Measurements from ENCODE around the gene MEP1A. TPM values are rescaled to one million over a fixed set of nuclear protein-coding genes. Genes with fewer than 3 reads are reported as not detected.

Gene MEP1A
- polyA plus RNA-seq, 3 donors = not detected

GRCh38 chr6:46776070-46776712 is 17.0 kb upstream of the MEP1A start:
- no peak for DNase-seq (ENCODE audit: low read depth in 3 of 3, low spot score in 2 of 3)

DNA sequence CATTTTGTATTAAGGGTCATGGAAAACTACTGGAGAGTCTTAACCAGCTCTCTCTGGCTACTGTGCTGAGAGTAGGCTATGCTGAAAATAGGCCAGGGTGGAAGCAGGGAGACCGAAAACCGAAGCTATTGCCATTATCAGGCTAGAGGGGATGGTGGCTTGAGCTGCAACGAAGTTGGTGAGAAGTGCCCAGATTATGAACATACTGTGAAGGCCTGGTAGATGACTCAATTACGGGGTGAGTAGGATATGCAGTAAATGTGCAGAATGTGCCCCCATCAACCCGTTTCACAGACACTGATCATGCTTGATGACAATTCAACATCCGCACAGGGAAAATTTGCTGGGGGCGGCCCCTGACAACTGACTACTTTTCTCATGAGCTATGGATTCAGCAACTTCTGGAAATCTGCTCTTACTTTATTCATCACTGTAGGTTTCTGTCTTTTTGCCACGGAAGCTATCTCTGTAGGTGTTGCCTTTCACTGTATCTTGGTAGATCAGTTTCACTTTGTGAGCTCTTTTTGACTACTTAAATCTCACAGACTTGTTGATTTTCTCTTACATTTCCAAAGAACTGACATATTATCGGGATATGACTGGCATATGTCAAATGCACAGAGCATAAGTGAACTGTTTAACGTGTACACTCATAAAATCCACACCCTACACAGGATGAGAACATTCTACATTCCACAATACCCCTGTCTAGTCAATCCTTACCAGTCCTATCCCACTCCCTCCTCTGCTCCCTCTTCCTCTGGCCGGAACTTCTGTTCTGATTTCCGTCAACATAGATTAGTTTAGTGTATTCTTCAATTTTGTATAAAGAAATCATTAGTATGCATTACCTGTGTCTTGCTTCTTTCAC is 15.5 kb upstream of the MEP1A start:
- DNase-seq (ENCODE audit: low read depth in 3 of 3, low spot score in 2 of 3) = no peak

DNA sequence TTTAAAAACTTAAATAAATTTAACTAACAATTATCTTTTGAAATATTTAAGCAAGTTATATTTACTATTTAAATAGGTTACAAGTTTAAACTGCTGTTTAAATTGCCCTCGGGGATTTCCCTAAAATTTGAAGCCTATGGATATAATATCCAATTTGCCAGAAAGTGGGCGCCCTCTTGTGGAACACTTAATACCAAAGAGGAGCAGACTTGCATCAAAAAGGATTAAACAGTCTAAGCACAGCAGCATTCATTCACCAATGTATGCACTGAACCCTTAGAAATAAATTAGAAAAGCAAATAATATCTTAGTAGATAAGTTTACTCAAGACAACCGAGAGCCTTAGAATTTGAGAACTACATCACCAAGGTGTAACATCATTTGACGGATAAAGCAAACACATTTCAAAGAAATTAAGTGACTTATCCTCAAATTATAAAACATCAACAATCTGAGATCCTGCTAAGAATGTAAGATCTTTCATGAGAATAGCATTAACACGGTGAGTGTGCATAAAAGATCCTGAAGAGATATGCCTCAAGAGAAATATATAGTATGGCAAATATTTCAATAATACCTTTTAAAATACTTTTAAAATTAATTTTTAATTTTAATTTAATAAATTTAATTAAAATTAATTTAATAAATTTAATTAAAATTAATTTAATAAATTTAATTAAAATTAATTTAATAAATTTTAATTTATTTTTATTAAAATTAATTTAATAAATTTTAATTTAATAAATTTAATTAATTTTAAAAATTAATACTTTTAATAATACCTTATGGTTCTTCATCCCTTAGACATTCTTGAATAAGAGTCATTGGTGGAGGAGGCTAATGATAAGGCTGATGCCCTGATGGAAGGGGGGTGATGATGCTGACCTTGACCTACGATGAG is 11.5 kb upstream of the MEP1A start:
- peak; percentile 48 to 61 (median 50) for DNase-seq (ENCODE audit: low read depth in 3 of 3, low spot score in 2 of 3)

GRCh38 chr6:46784535-46784934 is 8.7 kb upstream of the MEP1A start:
- no peak for DNase-seq (ENCODE audit: low read depth in 3 of 3, low spot score in 2 of 3)

DNA sequence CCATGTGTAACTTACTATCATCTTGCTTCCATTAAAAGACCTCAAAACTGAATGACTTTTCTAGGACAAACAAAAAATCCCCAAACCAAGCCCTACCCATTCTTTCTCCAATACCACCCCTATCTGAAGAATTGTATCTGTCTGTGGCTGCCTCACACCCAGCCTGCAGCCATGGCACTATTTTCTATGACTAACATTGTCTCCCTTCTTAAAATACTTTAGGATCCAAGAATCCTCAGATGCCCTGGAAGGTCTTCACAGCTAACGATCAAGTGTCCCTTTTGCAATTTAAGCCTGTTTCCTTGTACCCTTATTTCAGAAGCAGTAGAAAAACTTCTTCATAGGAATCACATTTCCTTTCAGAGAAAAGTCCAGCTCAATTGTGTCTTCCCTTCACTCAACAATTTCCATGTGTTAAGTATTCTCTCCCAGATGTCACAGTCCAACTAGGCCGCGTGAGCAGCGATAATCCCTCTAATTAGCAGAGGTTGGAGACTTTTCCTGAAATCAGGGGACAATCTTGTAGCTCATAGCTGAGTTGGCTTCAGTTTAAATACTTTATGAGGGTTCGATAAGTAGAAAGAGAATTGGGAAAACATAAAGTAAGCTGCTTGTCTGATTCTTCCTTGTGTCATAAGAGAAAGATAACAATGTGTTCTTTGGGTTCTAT is 5.2 kb upstream of the MEP1A start:
- no peak for DNase-seq (ENCODE audit: low read depth in 3 of 3, low spot score in 2 of 3)

GRCh38 chr6:46788791-46789190 is 4.4 kb upstream of the MEP1A start:
- no peak for DNase-seq (ENCODE audit: low read depth in 3 of 3, low spot score in 2 of 3)

DNA sequence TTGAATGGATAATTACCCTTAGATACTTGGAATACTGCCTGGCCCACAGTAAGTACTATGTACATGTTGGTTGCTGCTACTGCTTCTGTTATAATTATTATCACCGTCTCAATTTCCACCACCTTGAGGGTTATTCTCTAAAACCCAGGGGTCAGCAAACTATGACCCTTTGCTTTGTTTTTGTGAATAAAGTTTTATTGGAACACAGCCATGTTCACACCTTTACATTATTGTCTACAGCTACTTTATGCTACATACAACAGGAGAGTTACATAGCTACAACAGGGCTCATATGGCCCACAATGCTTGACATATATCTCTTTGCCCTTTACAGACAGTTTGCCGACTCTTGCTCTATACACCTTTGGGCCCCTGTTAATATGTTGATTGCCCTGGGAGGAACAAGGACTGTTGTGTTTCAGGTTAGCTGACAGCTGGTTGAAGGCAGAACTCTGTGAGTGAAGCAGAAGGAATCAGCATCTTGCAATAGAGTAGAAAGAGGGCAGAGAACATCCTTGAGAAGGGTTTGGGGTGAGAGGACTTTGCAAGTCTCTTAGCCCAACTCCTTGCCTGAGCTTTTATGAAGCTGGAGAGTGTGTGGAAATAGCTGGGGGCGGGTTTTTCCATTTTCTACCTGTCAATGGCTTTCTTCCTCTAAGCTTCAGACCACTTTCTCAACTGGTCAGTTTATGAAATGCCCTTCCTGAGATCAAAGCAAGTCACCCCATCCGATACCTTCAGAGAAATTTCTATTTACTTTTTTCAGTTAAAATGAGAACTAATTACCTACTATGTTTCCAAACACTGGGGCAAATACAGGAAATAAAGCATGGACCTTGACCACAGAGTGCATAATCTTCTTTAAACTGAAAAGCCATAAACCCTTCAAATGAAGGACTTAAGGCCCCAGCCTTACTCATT is 3.5 kb upstream of the MEP1A start:
- DNase-seq (ENCODE audit: low read depth in 3 of 3, low spot score in 2 of 3) = no peak

- no peak for DNase-seq (ENCODE audit: low read depth in 3 of 3, low spot score in 2 of 3)
Measured at GRCh38 chr6:46790355-46790874, 2.8 kb upstream of the MEP1A start.

DNA sequence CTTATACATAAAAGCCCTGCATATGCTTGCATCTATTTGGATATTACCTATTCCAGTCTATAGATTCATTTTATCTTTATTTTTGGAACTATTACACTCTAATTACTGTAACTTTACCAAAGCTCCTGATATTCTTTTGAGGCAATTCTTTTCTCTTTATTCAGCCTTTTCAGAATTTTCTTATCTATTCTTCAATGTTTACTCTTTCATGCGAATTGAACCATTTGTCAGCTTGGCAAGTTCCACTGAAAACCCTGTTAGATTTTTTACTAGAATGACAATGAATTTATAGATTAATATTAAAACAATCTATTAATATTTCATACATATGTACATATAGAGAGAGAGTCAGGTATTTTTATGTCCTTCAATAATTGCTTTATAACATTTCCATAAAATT is 554 bp upstream of the MEP1A start:
- DNase-seq (ENCODE audit: low read depth in 3 of 3, low spot score in 2 of 3) = no peak

DNA sequence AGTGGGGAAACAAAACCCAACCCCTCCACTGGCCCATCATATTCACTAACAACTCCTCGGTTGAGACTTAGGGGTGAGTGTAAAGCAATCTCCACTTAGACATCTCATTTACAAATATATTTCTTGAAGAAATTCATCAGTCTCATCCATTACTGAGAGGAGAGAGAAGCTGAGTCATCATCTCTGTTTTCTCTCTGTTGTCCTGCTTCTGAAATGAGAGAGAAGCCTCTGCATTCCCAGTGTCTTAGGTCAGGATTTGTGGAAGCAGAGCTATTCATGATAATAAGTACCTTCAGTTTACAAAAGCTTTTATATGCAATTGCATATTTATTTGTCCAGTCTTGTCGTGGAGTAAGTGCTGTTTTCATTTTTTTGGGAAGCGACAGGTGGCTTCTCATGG is 879 bp downstream of the MEP1A start:
- no peak for DNase-seq (ENCODE audit: low read depth in 3 of 3, low spot score in 2 of 3)

- DNase-seq (ENCODE audit: low read depth in 3 of 3, low spot score in 2 of 3) = no peak
Measured at GRCh38 chr6:46795816-46796215, 2.6 kb downstream of the MEP1A start.

DNA sequence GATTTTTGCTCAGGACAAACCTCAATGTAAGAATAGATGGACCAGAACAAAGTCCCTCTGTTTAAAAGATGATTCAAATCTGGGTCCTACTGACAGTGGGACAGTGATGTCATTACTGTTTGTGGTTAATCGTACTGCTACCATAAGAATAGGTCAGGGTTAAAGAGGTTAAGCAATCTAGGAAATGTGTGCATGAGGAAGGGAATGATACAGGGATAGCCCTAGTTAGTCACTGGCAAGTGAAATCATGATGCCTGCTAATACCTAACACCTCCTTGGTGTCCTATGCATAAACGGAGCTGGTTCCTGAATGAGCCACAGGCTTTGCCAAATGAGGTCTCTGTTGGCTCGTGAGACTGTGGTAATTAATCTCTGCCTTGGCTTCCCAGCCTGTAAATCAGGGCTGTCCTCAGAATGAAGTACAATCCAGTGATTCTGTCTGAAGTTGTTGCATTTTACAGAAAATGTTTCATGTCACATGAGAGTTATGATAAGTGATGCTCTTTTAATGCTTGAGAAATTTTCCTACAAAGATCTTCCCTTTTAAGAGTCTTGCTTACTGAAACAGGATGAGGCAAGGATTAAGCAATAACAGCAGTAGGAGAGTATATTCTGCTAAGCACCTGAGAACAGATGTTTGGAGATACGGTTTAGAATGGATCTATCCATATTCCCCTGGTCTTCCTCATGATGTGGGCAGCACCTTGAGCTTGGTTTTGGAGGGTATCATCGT is 3.8 kb downstream of the MEP1A start:
- no peak for DNase-seq (ENCODE audit: low read depth in 3 of 3, low spot score in 2 of 3)

DNA sequence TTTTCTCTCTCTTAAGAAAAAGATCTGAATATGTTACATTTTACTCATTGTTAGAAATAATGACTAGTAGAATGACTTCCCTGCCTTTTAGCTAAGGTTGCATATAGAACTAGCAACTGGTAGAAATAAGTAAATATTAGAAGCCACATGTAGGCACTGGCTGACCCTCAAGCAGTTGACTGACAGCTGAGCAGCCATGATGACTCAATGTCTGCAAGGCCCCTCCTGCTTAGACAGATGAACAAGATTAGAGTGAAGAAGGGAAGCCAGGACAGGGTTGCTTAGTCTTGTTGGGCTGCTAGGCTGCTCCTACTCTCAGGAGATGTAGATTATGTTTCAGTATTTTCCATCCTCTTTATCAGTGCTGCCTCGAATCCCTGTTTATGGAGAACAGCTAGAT is 6.5 kb downstream of the MEP1A start:
- DNase-seq (ENCODE audit: low read depth in 3 of 3, low spot score in 2 of 3) = no peak

DNA sequence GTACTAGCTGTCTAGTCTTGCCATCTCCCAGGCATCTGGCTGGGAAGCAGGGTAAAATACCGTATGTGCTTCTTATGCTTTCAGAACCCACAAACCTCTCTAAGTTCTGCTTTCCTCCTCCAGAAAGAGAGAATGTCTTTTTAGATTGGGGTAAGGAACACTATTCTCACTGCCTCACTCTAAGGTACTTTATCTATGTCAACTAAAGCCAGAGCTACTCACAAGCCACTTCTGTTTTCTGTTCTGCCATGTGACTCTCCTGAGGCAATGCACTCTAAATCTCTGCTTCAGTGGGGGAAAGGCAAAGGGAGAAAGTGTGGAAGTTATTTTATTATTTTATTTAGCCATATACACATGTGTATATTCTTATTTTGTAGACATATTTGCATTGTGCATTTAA is 15.6 kb downstream of the MEP1A start:
- no peak for DNase-seq (ENCODE audit: low read depth in 3 of 3, low spot score in 2 of 3)

DNA sequence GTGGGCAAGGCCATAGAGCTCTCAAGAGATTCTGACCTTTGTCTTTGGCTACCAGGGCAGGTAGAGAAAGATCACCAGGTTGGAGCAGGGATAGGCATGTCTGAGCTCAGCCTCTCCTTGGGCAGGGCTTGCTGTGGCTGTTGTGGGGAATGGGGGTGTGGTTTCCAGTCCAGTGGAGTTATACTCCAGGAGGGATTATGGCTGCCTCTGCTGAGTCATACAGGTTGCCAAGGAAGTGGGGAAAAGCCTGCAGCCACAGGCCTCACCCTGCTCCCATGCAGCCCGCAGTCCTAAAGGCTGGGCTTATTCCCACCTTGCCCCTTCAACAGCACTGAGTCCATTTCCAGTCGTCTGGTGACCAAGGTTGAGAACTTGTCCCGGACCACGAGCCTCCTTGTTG is 21.9 kb downstream of the MEP1A start:
- no peak for DNase-seq (ENCODE audit: low read depth in 3 of 3, low spot score in 2 of 3)

DNA sequence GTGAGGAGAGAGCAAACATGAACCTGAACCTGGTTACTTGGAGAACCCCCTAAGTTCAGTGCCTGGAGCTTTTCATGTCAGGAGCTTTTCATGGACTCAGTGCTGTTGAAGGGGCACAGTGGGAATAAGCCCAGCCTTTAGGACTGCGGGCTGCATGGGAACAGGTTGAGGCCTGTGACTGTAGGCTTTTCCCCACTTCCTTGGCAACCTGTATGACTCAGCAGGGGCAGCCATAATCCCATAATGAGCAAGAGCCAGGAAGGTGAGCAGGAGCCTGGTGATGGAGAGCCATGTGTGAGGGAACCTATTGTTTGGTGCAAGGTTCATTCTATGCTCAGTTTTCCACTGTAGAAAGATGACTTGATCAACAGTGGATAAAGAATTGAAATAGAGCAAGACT is 23.4 kb downstream of the MEP1A start:
- DNase-seq (ENCODE audit: low read depth in 3 of 3, low spot score in 2 of 3) = no peak

GRCh38 chr6:46819561-46819960 is 26.4 kb downstream of the MEP1A start:
- no peak for DNase-seq (ENCODE audit: low read depth in 3 of 3, low spot score in 2 of 3)

DNA sequence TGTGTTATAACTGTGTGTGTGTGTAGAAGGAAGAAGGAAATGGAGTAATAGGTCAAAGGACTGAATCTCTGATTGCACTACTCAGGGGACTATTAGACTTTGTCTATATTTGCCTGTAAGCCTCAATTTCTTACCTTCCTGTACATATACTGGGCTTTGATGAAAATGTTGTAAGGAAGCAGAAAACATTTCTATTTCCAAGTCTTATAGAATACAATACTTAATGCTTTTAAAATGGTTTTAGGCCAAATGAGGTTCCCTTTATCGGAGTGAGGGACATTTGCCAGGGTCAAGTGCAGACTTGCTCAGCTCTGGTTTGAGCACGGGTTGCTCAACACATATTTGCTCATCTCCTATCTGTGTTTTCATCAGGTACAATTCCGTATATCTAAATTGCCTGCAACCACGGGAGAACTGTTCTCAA is 28.3 kb downstream of the MEP1A start:
- no peak for DNase-seq (ENCODE audit: low read depth in 3 of 3, low spot score in 2 of 3)

GRCh38 chr6:46828939-46829338 is 35.8 kb downstream of the MEP1A start:
- DNase-seq (ENCODE audit: low read depth in 3 of 3, low spot score in 2 of 3) = no peak

All from right renal cortex interstitium (tissue), 3 donors.